Panc1 (cell line): ENCODE data around the gene MEP1B. TPM values are rescaled to one million over a fixed set of nuclear protein-coding genes. Genes with fewer than 3 reads are reported as not detected.

Source experiments
- ATAC-seq: fragments of 200-7000 bp; cut with Tn5 transposase; 2 replicates; pipeline ENCODE4 v1.9.1; 2020; ENCODE audit warnings: mild to moderate bottlenecking, moderate library complexity
- BruUV-seq: library from RNA; stranded (reverse); fragments of 400-500 nt; replicated peaks from 2 replicates; lab custom pipeline; 2021; lab: Mats Ljungman, UMichigan
- CTCF ChIA-PET: fragments of 300-600 bp; sonication (Branson Sonifier 250); formaldehyde crosslinking; loops from one replicate; lab custom pipeline; 2022; ENCODE audit warnings: antibody characterized with exemption; lab: Charles Lee
- POLR2A ChIA-PET: fragments of 300-600 bp; sonication (Branson Sonifier 250); formaldehyde crosslinking; loops from one replicate; lab custom pipeline; 2022; ENCODE audit warnings: antibody characterized with exemption; lab: Charles Lee
- DNase-seq: peaks from one replicate; pipeline ENCODE4 v3.0.0-alpha.2; 2010; ENCODE audit warnings: low read depth, low spot score
- H3K27ac ChIP-seq: 2 replicates; pipeline ENCODE4 v1.5.1; 2011; ENCODE audit warnings: mild to moderate bottlenecking, low read length, inconsistent platforms
- H3K27me3 ChIP-seq: fragments of 200-500 bp; sonication (Bioruptor generic); 2 replicates; pipeline ENCODE4 v1.6.0; 2014; ENCODE audit warnings: low read length, inconsistent platforms; ENCODE audit not compliant: control insufficient read depth, insufficient read depth
- H3K36me3 ChIP-seq: fragments of 200-500 bp; sonication (Bioruptor generic); 2 replicates; pipeline ENCODE4 v1.5.1; 2014; ENCODE audit warnings: inconsistent platforms, mild to moderate bottlenecking, low read length, moderate library complexity; ENCODE audit not compliant: control insufficient read depth, insufficient read depth
- H3K4me1 ChIP-seq: 2 replicates; pipeline ENCODE4 v1.5.1; 2011; ENCODE audit warnings: inconsistent platforms, mild to moderate bottlenecking, low read length, moderate library complexity; ENCODE audit not compliant: control insufficient read depth, insufficient read depth
- H3K4me3 ChIP-seq, 2 experiments: 2 replicates each; pipeline ENCODE4 v1.5.1; 2011 to 2012; ENCODE audit warnings: low read depth in 2 of 2, low read length in 2 of 2, mild to moderate bottlenecking in 2 of 2, inconsistent platforms in 1 of 2, moderate library complexity in 1 of 2
- H3K9me3 ChIP-seq: fragments of 200-500 bp; sonication (Bioruptor generic); 2 replicates; pipeline ENCODE4 v1.5.1; 2014; ENCODE audit warnings: low read depth, mild to moderate bottlenecking, inconsistent platforms, low read length, moderate library complexity; ENCODE audit not compliant: control insufficient read depth, insufficient read depth
- POLR2AphosphoS5 ChIP-seq: IDR thresholded peaks from 2 replicates; pipeline ENCODE4 v1.6.1; 2012; ENCODE audit warnings: mild to moderate bottlenecking, low read depth, low read length, moderate library complexity
- REST ChIP-seq, 2 experiments: IDR thresholded peaks; 2 replicates each; pipeline ENCODE4 v1.6.1; 2011 to 2012; ENCODE audit warnings: low read depth in 2 of 2, control low read depth in 1 of 2, low read length in 1 of 2, mild to moderate bottlenecking in 1 of 2, moderate library complexity in 1 of 2; ENCODE audit not compliant: insufficient read depth in 1 of 2
- SIN3A ChIP-seq: IDR thresholded peaks from 2 replicates; pipeline ENCODE4 v1.6.1; 2012; ENCODE audit warnings: low read depth, mild to moderate bottlenecking, low read length, moderate library complexity, borderline replicate concordance; ENCODE audit not compliant: insufficient read depth
- TCF7L2 ChIP-seq: IDR thresholded peaks from 2 replicates; pipeline ENCODE4 v1.6.1; 2011; ENCODE audit warnings: mild to moderate bottlenecking, low read depth, low read length, inconsistent platforms
- in situ Hi-C: cut with HindIII; loops from 2 replicates; pipeline ENCODE4 v1.10.0; 2016; ENCODE audit warnings: low sequenced_read_pairs, low pct_unique_long_range_greater_than_20kb
- intact Hi-C: fragments of 100-400 bp; cut with micrococcal nuclease; formaldehyde crosslinking; loops from one replicate; pipeline ENCODE4 v1.10.0; 2022; ENCODE audit not compliant: unreplicated experiment
- total RNA-seq: library from RNA; stranded (reverse); gene quantifications from one replicate; pipeline ENCODE4 v1.2.1, GENCODE V29; 2021; ENCODE audit not compliant: unreplicated experiment
- TF ChIP-seq, protein P1 (sequence below): fragments of 450-650 bp; IDR thresholded peaks from 2 replicates; pipeline ENCODE4 v1.5.1; 2017; ENCODE audit warnings: mild to moderate bottlenecking

The MEP1B gene
- total RNA-seq, 1 experiment from 2014 or later, result 0.28 TPM

GRCh38 chr18:32195881-32196815, 6.3 kb downstream of the MEP1B start:
- Histone ChIP-seq H3K4me1 (no peaks in the 10 kb centered on the region), H3K9me3 (no peaks in the 10 kb centered on the region), H3K36me3 (no peaks in the 10 kb centered on the region), H3K4me3 (no peak overlapping the region), H3K27me3 (no peaks in the 10 kb centered on the region), H3K27ac (no peak overlapping the region)
- DNase-seq, result no peak
- CTCF ChIA-PET, result no interaction called here
- POLR2A ChIA-PET, result no interaction called here
- in situ Hi-C loops, result no loop called here
- TF ChIP-seq REST (IDR thresholded peaks at IDR 0.05; ENCODE audit: insufficient read depth in 1 of 2, low read depth in 2 of 2, low read length in 1 of 2) (no peak), SIN3A (no peak), TCF7L2 (no peak), POLR2AphosphoS5 (no peak)
- TF ChIP-seq, protein P1, sequence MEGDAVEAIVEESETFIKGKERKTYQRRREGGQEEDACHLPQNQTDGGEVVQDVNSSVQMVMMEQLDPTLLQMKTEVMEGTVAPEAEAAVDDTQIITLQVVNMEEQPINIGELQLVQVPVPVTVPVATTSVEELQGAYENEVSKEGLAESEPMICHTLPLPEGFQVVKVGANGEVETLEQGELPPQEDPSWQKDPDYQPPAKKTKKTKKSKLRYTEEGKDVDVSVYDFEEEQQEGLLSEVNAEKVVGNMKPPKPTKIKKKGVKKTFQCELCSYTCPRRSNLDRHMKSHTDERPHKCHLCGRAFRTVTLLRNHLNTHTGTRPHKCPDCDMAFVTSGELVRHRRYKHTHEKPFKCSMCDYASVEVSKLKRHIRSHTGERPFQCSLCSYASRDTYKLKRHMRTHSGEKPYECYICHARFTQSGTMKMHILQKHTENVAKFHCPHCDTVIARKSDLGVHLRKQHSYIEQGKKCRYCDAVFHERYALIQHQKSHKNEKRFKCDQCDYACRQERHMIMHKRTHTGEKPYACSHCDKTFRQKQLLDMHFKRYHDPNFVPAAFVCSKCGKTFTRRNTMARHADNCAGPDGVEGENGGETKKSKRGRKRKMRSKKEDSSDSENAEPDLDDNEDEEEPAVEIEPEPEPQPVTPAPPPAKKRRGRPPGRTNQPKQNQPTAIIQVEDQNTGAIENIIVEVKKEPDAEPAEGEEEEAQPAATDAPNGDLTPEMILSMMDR, result no peak
- intact Hi-C loops, result no loop called here
- ATAC-seq, result no peak
- no TSS peak for BruUV-seq

DNA sequence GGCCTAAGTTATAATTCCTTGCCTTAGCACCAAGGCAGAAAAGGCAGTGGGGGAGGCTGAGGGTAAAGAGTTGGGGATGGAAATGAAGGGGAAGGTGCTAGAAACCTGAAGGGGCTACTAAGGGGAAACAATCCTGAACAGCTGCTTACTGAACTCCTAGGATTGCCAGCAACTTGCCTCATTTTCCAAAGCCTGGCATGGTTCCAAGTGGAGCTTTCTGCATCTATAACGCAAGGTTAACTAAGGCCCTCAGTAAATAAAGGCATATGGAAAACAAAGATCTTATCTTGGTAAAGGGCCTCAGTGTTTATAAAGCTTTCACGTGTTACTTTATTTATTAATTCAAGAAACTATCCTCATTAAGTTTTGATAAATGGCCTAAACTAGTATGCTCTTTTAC, 10.9 kb downstream of the MEP1B start:
- no peak for DNase-seq
- Histone ChIP-seq H3K4me3 (no peak overlapping the region), H3K9me3 (no peaks in the 10 kb centered on the region), H3K36me3 (no peaks in the 10 kb centered on the region), H3K4me1 (no peaks in the 10 kb centered on the region), H3K27me3 (no peaks in the 10 kb centered on the region), H3K27ac (no peak overlapping the region)
- ChIA-PET POLR2A (no interaction called here), CTCF (no interaction called here)
- in situ Hi-C loops, result no loop called here
- TF ChIP-seq TCF7L2, result no peak
- no TSS peak for BruUV-seq
- ATAC-seq, result no peak
- intact Hi-C loops, result no loop called here
